ENCODE measurements around the gene ZEB2.

Gene ZEB2

DNA sequence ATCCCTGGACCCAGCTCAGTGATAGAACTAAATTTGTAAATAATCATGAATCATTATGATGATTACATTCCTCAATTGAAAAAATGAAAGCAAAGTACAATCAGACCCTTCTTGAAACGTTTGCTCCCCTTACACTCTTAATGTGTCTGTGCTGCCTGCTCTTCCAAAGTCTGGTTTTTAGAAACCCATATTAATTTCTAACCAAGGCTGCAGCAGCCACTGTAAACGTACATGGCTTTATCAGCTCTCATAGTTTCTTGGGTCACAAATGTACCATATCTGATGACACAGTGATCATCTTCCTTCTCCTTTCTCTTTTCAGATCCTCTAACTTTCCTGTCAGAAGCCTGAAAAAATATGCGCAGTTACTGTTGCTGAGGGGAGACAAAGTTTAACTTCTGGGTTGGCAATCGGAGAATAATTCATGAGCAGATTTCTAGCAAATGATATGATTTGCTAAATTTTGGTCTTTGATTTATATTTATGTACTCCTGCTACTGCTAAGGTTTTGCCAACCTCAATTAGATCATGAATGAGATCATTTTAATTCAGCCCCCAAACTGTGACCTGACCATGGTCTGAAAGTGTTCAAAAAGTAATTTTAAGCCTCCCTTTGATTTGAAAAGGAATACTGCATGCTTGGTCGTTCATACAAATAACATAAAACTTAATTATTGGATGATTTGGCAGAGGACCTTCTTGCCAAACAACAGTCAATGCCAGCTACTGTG is 12.3 kb downstream of the ZEB2 start:
- H3K27ac Mint-ChIP-seq: peak overlapping the region in 1 of 2 donors; percentile 98
- peaks cover 87% of the 10 kb centered on the region for H3K36me3 Mint-ChIP-seq (ENCODE audit: insufficient read depth)
- H3K4me3 Mint-ChIP-seq: peak overlapping the region in 1 of 2 donors; percentile 75
- H3K27me3 Mint-ChIP-seq: peaks cover 7 to 10% of the 10 kb centered on the region in 2 donors
- H3K4me1 Mint-ChIP-seq (ENCODE audit: low read depth in 2 of 2): peaks cover 56 to 82% of the 10 kb centered on the region in 2 donors
- no peak for DNase-seq
- ATAC-seq (replicated peaks): no peak
- peaks cover 0 to 2% of the 10 kb centered on the region in 2 donors for H3K9me3 Mint-ChIP-seq

DNA sequence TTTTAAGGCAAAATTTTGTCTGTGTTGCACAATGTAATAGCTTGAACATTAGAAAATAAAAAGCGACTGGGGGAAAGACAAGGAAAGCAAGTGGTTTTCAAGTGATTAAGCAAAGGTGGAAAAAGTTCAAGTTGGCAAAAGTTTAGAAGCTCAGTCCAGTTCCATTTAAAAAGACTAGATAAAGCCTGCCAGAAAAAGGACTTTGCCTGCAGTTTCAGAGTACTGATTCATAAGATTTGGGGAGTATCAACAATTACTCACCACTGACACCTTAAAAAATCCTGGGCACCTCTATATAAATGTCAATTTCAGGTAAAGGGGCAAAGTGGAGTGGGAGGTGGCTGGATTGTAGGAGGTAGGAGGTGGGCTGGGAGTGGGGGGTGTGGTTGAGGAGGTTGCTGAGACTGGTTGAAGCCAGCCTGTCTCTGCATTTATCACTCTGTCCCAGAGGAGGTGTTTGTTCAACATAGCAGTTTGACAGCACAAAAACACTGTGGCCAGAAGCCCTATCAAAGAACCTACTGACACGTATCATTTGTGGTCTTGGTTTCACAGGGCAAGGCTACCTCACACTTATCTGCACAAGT is 14.6 kb downstream of the ZEB2 start:
- peak; percentile 70 for ATAC-seq (replicated peaks)
- peaks cover 39 to 74% of the 10 kb centered on the region in 2 donors for H3K4me1 Mint-ChIP-seq (ENCODE audit: low read depth in 2 of 2)
- no peaks in the 10 kb centered on the region for H3K9me3 Mint-ChIP-seq
- peaks cover 67% of the 10 kb centered on the region for H3K36me3 Mint-ChIP-seq (ENCODE audit: insufficient read depth)
- H3K27me3 Mint-ChIP-seq: peaks cover 1 to 3% of the 10 kb centered on the region in 2 donors
- H3K27ac Mint-ChIP-seq: peak overlapping the region in 1 of 2 donors; percentile 91
- H3K4me3 Mint-ChIP-seq: peak overlapping the region in 1 of 2 donors; percentile 69
- peak; percentile 49 to 64 (median 56) for DNase-seq

DNA sequence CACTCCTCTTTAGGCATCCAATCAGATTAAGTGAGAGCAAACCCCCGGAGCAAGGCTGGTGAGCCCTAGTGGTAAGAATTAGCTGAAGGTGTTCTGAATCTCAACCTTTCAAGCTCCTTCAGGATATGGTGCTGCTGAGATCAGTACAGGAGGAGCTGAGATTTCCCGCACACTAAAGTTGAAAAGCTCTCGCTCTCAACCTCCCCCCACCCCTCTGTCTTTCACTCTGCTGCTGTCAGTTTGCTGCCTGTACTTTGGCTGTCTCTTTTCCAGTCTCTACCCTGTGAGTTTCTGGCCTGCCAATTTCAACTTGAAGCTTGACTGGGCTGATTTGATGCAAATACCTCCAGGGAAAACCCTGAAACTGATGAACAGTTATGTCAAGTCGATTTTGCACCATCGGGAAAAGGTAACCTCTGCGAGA is 15.7 kb downstream of the ZEB2 start:
- Mint-ChIP-seq H3K4me3 (peak overlapping the region in 1 of 2 donors; percentile 69), H3K27me3 (no peaks in the 10 kb centered on the region), H3K4me1 (ENCODE audit: low read depth in 2 of 2) (peaks cover 38 to 68% of the 10 kb centered on the region in 2 donors), H3K36me3 (ENCODE audit: insufficient read depth) (peaks cover 62% of the 10 kb centered on the region), H3K9me3 (no peaks in the 10 kb centered on the region), H3K27ac (peak overlapping the region in 1 of 2 donors; percentile 91)
- no peak for ATAC-seq (replicated peaks)
- DNase-seq: no peak

DNA sequence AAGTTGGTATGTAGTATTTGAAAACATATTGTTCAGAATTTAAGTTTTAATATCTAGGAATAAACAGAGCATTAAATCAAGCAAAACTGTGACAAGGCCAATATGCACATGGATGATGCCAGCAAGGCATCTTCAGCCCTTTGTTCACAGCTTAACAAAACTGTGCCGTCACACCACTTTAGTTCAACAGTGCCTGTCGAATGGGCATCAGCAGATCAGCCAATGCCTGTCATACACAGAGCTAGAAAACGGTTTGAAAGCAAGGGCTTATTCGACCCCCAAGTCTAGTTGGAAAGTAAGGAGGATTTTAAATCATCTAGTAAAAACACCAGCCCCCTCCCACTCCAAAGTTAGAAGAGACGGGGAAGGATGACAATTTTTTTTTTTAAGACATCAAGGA is 16.7 kb downstream of the ZEB2 start:
- Mint-ChIP-seq H3K4me3 (no peak overlapping the region), H3K36me3 (ENCODE audit: insufficient read depth) (peaks cover 60% of the 10 kb centered on the region), H3K27me3 (no peaks in the 10 kb centered on the region), H3K27ac (no peak overlapping the region), H3K9me3 (no peaks in the 10 kb centered on the region), H3K4me1 (ENCODE audit: low read depth in 2 of 2) (peaks cover 31 to 66% of the 10 kb centered on the region in 2 donors)
- ATAC-seq (replicated peaks) (no peak), DNase-seq (no peak)

GRCh38 chr2:144502369-144502768 is 17.6 kb downstream of the ZEB2 start:
- H3K27ac Mint-ChIP-seq: no peak overlapping the region
- H3K9me3 Mint-ChIP-seq: no peaks in the 10 kb centered on the region
- ATAC-seq (replicated peaks): no peak
- DNase-seq: no peak
- peaks cover 24 to 60% of the 10 kb centered on the region in 2 donors for H3K4me1 Mint-ChIP-seq (ENCODE audit: low read depth in 2 of 2)
- no peaks in the 10 kb centered on the region for H3K27me3 Mint-ChIP-seq
- no peak overlapping the region for H3K4me3 Mint-ChIP-seq
- peaks cover 56% of the 10 kb centered on the region for H3K36me3 Mint-ChIP-seq (ENCODE audit: insufficient read depth)

DNA sequence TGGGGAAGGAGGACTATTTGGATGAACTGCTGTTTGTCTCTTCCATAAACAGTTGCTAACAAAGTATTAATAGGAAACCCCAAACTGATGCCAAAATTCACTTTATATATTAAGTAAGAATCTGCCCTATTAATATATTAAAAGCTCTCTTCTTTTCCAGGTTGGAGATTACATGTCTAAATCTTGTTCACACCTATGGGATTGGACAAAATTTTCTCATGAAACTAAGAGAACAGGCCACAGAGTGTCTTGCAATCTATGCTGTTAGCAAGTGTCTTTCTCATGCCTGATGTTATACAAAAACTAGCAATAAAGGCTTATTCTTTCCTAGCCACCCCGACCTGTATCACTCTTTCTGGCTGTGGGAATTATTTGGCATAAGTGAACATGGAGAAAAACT is 18.3 kb downstream of the ZEB2 start:
- Mint-ChIP-seq H3K4me3 (no peak overlapping the region), H3K27ac (no peak overlapping the region)

GRCh38 chr2:144501118-144501517 is 18.8 kb downstream of the ZEB2 start:
- no peak for DNase-seq
- H3K9me3 Mint-ChIP-seq: no peaks in the 10 kb centered on the region
- ATAC-seq (replicated peaks): no peak
- no peaks in the 10 kb centered on the region for H3K27me3 Mint-ChIP-seq
- H3K36me3 Mint-ChIP-seq (ENCODE audit: insufficient read depth): peaks cover 53% of the 10 kb centered on the region
- no peak overlapping the region for H3K4me3 Mint-ChIP-seq
- H3K4me1 Mint-ChIP-seq (ENCODE audit: low read depth in 2 of 2): peaks cover 25 to 61% of the 10 kb centered on the region in 2 donors
- no peak overlapping the region for H3K27ac Mint-ChIP-seq

More for the DNA sequence above, 18.3 kb downstream of the ZEB2 start:
- ATAC-seq (replicated peaks) (no peak), DNase-seq (no peak)
- Mint-ChIP-seq H3K4me1 (ENCODE audit: low read depth in 2 of 2) (peaks cover 25 to 60% of the 10 kb centered on the region in 2 donors), H3K36me3 (ENCODE audit: insufficient read depth) (peaks cover 52% of the 10 kb centered on the region), H3K9me3 (no peaks in the 10 kb centered on the region), H3K27me3 (no peaks in the 10 kb centered on the region)

- Mint-ChIP-seq H3K4me3 (peak overlapping the region in 1 of 2 donors; percentile 27), H3K9me3 (no peaks in the 10 kb centered on the region), H3K27ac (no peak overlapping the region), H3K27me3 (no peaks in the 10 kb centered on the region), H3K4me1 (ENCODE audit: low read depth in 2 of 2) (peaks cover 30 to 61% of the 10 kb centered on the region in 2 donors), H3K36me3 (ENCODE audit: insufficient read depth) (peaks cover 58% of the 10 kb centered on the region)
- DNase-seq: no peak
- no peak for ATAC-seq (replicated peaks)
Measured at GRCh38 chr2:144500563-144500962, 19.4 kb downstream of the ZEB2 start.

DNA sequence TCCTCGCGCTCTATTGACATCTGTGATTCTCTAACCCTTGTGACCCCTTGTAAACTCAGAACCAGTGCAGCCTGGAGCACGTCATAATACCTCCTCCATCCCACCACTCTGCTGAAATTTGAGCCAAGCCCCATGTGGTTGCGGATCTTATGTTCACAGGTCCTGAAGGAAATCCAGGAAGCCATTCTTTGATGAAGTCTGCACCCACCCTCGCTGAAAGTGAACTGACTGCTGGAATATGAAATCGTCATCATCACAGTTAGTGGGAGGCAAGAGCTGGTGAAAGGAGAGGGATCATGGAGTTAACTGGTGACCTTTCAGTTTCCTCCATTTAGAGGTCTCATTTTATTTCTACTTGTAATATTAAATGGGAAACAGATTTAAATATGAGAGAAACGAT is 21.6 kb downstream of the ZEB2 start:
- peaks cover 58% of the 10 kb centered on the region for H3K36me3 Mint-ChIP-seq (ENCODE audit: insufficient read depth)
- H3K4me3 Mint-ChIP-seq: no peak overlapping the region
- peak overlapping the region; percentile 42 to 79 for H3K27ac Mint-ChIP-seq
- H3K4me1 Mint-ChIP-seq (ENCODE audit: low read depth in 2 of 2): peaks cover 28 to 61% of the 10 kb centered on the region in 2 donors
- H3K27me3 Mint-ChIP-seq: no peaks in the 10 kb centered on the region
- no peak for DNase-seq
- no peaks in the 10 kb centered on the region for H3K9me3 Mint-ChIP-seq
- no peak for ATAC-seq (replicated peaks)

- Mint-ChIP-seq H3K4me3 (peak overlapping the region; percentile 2 to 13), H3K4me1 (ENCODE audit: low read depth in 2 of 2) (peaks cover 36 to 70% of the 10 kb centered on the region in 2 donors), H3K9me3 (no peaks in the 10 kb centered on the region), H3K27me3 (no peaks in the 10 kb centered on the region), H3K27ac (peak overlapping the region; percentile 5 to 87), H3K36me3 (ENCODE audit: insufficient read depth) (peaks cover 65% of the 10 kb centered on the region)
- DNase-seq: no peak
- ATAC-seq (replicated peaks): no peak
Measured at GRCh38 chr2:144496977-144497598, 22.8 kb downstream of the ZEB2 start.

GRCh38 chr2:144496092-144496976 is 23.6 kb downstream of the ZEB2 start:
- DNase-seq (no peak), ATAC-seq (replicated peaks) (no peak)
- Mint-ChIP-seq H3K4me1 (ENCODE audit: low read depth in 2 of 2) (peaks cover 39 to 70% of the 10 kb centered on the region in 2 donors), H3K27ac (peak overlapping the region; percentile 87 to 90), H3K9me3 (no peaks in the 10 kb centered on the region), H3K4me3 (peak overlapping the region; percentile 41 to 64), H3K27me3 (no peaks in the 10 kb centered on the region), H3K36me3 (ENCODE audit: insufficient read depth) (peaks cover 69% of the 10 kb centered on the region)

DNA sequence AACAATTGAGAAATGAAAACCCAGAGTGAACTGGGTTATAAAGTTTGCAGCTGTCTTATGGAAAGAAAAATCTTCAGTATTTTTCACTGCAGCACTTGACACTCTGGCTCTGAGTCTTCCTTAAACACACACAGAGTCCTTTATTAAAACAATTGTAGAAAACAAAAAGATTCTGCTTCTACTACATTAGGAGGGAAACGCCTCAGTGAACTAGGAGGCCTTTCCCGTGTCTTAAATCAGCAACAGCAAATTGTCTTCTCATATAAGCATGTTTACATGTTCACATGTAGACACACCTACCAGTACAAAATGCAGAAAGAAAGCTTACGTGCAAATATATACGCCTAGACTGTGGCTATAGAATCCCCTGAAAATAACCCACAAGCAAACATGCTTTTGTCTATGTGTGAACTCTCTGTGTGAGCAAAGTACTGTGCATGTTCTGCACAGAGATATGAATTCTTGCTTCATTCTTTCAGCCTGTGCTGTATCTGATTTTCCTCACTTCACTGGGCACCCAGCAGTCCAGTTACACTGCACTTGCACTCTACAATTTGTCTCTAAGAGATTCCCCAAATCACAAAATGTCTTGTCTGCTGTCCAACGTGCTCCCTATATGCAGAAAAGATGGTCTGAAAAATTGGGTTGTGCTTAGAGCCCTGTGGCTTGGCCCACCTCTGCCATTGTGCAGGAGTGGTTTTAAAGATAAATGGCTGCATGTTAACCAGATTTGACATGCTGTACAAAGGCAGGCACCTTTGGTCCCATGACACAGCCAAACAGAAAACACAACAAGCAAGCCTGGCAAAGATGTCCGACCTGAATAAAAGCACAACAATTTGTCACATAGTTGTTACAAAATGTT is 24.5 kb downstream of the ZEB2 start:
- H3K27me3 Mint-ChIP-seq: no peaks in the 10 kb centered on the region
- ATAC-seq (replicated peaks): peak; percentile 69
- no peaks in the 10 kb centered on the region for H3K9me3 Mint-ChIP-seq
- peak overlapping the region; percentile 41 to 64 for H3K4me3 Mint-ChIP-seq
- H3K4me1 Mint-ChIP-seq (ENCODE audit: low read depth in 2 of 2): peaks cover 41 to 75% of the 10 kb centered on the region in 2 donors
- H3K27ac Mint-ChIP-seq: peak overlapping the region; percentile 87 to 90
- peaks cover 78% of the 10 kb centered on the region for H3K36me3 Mint-ChIP-seq (ENCODE audit: insufficient read depth)
- no peak for DNase-seq

Data from effector memory CD8-positive, alpha-beta T cell (primary cell).